ENCODE results near the gene KCNK15.
A peak's percentile ranks its signal among the peaks of the same experiment; 100 is the strongest.

Gene KCNK15

DNA sequence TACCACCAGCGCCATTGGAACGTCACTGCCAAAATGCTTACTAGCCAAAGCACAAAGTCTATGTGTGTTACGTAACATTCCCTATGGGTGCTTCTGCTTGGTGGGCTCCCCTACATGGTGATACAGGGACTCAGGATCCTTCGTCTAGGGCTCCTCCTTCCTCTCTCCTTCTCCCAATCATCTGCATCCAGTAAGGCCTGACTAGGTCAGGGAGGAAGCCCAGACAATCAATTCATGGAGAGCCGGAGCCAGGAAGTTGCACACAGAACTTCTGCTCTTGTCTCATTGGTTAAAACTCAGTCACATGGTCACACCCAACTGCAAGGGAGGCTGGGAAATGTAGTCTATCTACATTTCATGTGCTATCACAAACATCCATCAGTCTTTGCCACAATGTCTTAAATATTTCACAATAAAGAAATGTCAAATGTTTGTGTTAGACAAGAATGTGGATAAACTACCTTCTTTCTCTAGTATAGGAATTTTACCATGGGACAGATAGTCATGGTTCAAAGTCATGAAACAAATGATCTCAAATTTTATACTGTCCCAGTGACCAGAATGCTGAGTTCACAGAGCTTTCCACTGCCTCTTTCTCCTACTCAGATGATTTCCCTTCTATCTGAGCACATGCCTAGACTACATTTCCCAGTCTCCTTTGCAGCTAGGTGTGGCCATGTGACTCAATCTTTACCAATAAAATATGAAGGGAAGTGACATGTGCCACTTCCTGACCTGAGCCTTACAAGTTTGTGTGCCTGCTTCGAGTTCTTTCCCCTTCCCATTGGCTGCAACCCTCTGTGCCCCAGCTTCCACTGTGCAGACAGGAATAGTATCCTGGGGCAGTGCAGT is 9.3 kb upstream of the KCNK15 start:
- peak; percentile 59 for DNase-seq (ENCODE audit: low spot score)

DNA sequence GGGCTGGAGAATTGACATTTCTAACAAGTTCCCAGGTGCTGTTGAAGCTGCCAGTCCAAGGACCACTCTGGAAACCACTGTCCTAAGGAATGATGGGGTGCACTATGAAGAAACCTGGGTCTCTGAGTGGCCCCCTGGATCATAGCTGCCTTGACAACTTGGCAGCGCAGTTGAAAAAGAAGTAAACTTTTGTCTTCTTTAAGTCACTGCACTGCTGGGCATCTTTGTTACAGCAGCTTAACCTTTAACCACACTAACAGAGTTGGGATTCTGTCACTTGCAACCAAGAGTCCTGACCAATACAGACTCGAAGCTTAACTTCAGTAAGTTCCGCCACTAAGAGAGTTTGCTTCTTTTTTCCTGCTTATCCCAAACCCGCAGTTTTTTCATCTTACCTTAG is 8.5 kb upstream of the KCNK15 start:
- DNase-seq (ENCODE audit: low spot score), result no peak

DNA sequence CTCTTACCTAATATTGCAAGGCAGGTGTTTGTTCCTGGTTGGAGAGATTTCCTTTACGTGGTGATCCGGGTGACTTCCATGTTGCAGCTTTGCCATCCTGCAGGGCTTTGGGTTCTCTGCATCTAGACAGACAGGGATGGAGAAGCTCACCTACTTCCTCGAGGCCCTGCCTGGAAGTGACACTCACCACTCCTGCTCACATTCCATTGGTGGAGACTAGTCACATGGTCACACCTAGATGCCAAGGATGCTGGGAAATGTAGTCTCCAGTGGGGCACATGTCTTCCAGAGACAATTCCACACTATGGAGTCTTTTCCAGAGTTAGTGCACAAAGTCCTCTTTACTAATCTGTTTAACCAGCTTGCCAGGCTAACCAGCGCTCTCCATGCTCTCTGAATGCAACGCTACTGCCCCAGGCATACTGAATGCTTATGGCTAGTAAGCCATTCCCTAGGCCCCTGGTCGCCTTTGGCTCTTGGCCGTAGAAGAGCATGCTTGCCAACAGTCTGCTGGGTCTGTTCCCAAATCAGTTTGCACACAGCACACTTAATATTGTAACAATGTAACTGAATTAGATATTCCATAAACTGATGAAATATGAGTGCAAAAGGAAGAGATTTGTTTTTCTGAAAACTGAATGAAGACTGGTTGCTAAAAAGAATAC is 6.7 kb upstream of the KCNK15 start:
- peak; percentile 71 for DNase-seq (ENCODE audit: low spot score)

DNA sequence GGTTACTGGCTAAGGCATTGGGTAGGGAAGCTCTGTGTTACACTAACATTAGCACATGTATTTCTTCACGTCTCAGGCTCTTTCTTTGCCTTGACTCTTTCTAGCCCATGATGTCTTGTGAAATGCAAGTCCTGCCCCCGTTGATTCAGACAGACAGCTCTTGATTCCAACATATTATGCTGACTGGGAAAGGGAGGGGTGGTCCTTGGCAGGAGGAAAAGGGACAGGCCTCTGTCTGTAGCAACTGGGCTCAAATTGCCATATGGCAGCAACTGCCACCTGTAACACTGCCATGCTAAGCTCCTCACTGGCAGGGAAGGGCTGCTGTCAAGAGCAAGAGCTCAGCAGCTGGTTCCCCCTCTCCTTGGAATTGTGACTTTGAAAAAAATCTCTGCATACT is 5.7 kb upstream of the KCNK15 start:
- DNase-seq (ENCODE audit: low spot score), result no peak

DNA sequence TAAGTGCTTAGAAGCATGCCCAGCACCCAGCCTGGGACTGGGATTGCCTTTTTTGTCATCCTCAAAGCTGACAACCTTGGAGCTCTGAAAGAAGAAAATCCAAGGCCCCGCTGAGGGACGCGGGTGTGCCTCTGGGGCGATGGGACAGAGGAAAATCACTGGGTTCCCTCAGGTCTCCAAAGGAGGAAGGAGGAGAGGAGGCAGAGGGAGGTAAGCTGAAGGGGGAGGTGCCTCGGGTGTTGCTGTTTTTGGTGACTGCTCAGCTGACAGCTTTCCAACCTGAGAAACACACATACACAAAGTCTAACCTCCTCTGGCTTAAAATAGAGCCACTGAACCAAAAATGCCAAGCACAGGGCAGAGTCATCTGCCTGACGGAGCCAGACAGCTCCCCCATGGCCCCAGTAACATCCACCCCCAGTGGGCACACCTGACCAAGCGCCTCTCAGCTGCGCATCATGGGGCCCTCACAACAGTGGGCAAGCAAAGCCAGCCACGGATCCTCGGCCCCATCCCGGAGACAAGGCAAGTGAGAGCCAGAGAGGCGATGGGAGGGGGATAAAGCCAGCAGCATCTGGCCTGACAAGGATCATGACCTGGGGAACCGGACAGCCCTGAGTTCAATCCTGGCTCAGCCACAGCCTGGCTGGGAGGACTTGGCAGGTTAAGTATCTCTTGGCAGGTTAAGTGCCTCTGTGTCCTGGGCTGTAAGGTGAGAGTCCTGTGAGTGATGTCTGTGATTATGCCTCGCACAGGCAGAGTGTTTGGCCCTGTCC is 3.2 kb upstream of the KCNK15 start:
- DNase-seq (ENCODE audit: low spot score), result no peak

DNA sequence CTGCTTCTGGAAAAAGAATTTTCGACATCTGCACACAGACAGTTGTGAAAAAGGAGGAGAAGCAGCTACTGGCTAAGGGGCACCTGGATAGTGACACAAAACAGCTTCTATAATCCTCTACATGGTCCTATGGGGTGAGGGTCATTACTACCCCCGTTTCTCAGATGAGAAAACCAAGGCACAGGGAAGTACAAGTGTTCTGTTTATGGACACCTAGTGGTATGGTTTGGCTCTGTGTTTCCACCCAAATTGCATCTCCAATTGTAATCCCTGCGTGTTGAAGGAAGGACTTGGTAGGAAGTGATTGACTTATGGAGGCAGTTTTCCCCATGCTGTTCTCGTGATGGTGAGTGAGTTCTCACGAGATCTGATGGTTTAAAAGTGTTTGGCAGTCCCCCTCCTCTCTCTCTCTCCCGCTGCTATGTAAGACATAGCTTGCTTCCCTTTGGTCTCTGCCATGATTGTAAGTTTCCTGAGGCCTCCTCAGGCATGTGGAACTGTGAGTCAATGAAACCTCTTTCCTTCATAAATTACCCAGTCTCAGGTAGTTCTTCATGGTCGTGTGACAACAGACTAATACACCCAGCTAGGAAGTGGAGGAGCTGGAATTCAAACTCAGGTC is 2.5 kb upstream of the KCNK15 start:
- DNase-seq (ENCODE audit: low spot score), result no peak

DNA sequence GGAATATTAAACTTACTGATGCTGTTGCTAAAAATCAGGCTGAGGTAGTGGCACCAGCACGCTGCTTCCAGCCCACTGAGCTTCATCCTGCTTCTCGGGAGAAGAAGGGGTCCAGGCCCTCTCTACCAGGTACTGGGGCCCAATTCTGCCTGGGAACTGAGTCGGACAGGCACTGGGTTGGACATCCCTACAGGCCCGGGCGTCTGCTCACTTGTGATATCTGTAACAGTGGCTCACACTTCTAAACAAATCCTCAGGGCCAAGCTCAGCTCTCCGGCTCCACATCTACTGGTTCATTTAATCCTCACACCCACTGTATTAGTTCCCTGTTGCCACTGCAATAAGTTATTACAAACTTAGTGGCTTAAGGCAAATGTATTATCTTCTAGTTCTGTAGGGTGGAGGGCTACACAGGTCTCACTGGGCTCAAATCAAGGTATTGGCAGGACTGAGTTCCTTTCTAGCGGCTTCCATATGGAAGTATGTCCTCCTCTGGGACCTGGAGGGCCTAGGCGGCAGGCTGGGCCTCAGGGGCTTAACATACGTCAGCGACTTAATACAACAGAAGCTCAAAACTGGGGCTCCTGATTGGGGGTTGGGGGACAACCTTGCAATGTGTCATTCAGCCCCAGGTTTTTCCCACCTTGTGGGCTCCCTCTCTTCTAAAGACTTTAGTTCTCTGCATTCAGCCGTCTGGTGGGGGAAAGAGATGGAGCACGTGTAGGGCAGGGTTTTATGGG is 1.6 kb upstream of the KCNK15 start:
- DNase-seq (ENCODE audit: low spot score), result no peak

DNA sequence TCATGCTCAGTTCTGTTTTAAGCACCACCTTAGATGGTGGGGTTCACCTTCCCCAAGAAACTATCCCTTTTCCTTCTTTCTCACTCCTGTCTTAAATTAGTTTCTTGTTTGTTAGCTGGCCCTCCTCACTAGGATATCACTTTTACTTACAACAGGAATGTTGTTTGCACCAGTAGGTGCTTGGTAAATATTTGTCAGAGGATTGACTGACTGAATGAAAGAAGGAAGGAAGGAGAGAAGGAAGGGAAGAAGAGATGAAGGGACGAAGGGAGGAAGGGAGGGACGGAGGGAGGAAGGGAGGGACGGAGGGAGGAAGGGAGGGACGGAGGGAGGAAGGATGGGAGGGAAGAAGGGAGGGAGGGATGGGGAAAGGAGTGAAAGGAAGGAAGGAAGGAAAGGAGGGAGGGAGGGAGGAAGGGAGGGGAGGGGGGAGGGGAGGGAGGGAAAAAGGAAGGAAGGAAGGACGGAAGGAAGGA is 505 bp upstream of the KCNK15 start:
- DNase-seq (ENCODE audit: low spot score), result no peak

DNA sequence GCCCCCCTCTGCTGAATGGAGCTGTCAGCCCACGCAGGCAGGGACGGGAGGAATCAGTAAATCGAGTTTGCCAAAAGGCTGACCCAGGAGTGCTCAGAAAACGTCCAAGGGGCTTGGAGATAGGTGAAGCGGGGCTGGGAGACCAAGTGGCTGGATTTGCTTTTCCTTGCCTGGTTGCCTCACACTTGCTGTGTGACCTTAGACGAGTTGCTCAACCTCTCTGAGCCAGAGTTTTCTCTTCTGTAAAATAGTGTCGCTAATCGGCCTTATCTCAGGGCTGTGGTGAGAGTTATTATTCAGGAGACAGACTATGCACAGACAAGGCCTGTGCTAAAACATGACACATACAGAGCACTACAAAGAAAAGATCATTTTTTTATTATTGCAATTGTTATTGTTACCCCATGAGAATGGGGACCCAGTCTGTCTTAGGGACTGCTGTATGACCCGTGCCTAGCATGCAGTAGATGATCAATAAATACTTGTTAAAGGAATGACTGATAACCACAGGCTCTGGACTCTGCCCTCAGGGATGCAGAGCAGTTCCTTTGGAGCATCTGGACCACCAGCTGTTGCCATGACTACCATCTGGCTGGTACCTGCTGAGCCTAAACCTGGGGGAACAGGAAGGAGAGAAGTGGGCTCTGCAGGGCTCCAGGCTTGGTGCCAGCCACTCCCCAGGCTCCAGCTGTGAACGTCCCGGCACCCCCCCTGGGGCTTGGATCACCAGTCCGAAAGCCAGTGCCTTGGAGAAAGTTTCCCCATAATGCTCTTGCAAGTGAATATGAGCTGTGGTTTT is 901 bp downstream of the KCNK15 start:
- DNase-seq (ENCODE audit: low spot score), result no peak

DNA sequence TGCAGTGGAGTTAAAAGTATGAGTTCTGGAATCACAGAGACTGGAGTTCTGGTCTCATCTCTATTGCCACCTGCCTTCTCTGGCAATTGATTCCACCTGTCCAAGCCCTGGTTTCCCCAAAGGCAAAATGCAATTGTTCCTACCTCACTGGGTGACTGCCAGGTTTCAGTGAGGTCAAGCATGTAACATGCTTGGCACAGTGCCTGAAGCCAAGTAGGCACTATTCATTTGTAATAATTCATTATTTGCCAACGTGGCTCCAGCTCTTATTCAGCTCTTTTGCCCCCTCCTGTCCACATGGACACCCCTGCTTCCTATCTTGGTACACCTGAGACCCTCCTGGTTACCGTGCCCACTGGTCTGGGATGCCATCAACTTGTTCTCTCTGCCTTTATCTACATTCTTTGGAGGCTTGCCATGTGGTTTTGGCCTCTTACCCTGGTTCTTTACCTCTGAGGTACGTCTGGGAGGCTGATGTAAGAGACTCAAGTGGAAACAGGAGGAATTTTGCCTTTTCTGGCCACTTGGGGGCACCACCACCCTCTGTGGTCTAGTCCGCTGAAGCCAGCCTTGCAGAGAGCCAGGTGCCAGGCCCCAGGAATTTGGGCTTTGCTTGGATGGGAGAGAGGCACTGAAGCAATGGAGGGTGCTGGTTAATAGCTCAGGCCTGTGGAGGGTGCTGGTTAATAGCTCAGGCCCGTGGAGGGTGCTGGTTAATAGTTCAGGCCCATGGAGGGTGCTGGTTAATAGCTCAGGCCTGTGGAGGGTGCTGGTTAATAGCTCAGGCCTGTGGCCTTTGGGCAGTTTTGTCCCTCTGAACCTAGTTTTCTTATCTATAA is 1.7 kb downstream of the KCNK15 start:
- peak; percentile 65 for DNase-seq (ENCODE audit: low spot score)

DNA sequence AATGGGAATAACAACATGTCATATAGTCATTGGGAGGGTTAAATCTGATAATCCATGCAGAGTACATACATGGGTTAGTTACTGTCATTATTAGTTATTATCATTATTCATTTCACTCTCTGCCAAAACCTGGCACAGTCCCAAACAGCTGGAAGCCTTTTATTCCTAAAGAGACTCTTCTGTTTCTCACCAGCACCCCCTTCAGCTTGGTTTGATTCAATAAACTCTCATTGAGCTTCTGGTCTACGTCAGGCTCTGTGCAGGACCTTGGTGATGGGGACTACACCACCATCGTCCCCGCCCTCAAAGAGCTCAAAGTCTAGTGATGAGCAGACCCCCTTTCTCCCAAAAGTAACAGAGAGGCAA is 2.3 kb downstream of the KCNK15 start:
- DNase-seq (ENCODE audit: low spot score), result no peak

DNA sequence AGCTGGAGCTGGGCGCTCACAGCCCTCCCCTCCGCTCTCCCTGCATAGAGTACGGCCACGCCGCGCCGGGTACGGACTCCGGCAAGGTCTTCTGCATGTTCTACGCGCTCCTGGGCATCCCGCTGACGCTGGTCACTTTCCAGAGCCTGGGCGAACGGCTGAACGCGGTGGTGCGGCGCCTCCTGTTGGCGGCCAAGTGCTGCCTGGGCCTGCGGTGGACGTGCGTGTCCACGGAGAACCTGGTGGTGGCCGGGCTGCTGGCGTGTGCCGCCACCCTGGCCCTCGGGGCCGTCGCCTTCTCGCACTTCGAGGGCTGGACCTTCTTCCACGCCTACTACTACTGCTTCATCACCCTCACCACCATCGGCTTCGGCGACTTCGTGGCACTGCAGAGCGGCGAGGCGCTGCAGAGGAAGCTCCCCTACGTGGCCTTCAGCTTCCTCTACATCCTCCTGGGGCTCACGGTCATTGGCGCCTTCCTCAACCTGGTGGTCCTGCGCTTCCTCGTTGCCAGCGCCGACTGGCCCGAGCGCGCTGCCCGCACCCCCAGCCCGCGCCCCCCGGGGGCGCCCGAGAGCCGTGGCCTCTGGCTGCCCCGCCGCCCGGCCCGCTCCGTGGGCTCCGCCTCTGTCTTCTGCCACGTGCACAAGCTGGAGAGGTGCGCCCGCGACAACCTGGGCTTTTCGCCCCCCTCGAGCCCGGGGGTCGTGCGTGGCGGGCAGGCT is 4.6 kb downstream of the KCNK15 start:
- peak; percentile 15 for DNase-seq (ENCODE audit: low spot score)

DNA sequence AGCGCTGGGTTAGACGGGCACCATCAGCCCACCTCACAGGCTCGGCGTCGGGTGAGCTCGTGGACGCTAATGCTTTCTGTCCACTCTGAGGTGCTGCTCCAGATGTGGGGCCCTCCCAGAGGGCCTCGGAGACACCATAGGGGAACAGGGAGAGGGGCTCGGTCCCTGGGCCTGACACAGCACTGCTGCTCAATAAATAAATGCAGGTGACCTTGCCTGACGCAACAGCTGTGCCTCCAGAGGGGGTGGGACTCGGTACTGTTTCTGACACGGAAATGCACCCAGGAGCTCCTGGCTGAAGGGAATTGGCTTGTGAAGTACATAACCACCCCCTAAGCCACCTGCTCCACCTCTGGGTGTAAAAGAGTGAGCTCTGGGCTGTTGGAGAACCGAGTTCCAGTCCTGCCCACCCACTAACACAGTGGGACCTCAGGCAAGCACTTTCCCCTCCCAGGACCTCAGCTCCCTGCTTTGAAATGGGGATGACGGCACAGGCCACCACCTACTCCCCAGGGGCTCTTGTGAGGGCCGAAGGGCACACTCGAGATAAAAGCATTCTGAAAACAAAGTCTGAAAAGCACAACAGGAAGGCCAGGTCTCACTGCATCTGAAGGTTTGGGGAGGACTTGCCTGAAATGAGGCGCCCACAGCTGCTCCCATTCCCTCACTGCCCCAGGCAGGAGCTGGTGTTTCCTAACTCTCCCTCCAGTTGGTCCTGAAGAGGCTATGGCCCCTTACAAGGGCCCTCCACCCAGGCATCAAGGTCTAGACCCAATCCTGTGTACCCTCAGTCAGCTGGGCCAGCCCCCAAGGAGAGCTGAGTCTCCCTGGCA is 6.7 kb downstream of the KCNK15 start:
- no peak for DNase-seq (ENCODE audit: low spot score)

DNA sequence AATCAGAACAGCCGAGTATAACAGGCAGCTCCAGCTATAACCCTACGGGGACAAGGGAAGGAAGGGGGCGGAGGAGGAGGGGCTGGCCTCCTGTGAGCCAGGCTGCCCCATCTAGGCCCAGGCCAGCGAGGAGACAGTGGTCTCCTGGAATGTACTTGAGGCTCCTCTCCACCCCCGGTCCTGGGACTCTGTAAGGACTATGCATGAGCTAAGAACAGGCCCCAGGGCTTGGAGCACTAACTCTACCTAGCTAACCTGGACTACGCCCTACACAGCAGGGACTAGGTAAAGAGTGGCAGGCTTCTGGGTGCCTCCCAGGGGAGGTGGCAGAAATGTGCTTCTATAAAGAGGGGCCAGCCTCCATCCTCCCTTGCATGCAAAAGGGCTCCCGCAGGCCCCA is 8.9 kb downstream of the KCNK15 start:
- DNase-seq (ENCODE audit: low spot score), result no peak

DNA sequence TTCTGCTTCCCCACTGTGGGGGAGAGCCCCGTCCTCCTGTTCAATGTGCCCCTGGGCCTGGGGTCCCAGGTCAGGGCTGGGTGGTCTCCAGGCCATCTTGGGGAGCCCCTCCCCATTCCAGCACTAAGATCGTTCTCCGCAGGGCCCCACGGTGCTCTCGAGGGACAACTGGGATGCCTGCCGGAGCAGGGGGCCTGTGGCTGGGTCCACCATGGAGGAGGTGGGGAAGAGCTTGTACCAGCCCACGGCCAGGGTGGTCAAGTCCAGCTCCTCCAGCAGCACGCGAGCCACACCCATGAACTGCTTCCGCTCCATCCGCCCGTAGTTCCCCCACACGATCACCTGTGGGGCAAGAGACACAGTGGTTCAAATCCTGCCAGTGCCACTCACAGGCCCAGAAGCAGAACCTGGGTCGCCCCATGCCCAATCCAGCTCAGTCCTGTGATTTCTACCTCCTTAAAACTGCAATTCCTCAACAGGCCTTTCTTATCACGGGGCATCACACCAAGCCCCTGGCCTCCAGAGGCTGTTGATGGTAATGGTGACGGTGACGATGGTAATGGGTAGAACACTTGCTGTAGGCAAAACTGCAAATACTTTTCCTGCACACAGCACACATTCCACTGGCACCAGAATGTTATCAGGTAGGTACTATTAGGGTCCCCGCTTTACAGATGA is 10.5 kb downstream of the KCNK15 start:
- no peak for DNase-seq (ENCODE audit: low spot score)

DNA sequence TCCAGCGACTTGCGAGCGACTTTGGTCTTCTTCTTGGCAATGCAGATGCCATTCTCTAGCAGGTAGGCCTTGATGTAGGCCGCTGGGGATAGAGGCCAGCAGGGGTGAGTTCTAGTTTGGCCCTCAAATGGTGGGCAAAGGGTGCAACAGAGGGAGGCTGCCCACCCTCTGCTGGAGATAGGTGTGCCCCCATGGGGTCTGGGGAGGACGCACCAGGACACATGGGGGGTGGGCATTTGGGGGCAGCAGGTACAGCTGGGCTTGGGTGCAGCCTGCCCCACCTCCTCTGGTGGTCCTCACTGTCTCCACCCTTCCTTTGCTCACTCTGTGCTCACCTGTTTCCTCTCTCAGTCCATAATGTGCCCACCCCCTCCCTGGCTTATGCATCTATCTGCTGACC is 11.3 kb downstream of the KCNK15 start:
- DNase-seq (ENCODE audit: low spot score), result no peak

DNA sequence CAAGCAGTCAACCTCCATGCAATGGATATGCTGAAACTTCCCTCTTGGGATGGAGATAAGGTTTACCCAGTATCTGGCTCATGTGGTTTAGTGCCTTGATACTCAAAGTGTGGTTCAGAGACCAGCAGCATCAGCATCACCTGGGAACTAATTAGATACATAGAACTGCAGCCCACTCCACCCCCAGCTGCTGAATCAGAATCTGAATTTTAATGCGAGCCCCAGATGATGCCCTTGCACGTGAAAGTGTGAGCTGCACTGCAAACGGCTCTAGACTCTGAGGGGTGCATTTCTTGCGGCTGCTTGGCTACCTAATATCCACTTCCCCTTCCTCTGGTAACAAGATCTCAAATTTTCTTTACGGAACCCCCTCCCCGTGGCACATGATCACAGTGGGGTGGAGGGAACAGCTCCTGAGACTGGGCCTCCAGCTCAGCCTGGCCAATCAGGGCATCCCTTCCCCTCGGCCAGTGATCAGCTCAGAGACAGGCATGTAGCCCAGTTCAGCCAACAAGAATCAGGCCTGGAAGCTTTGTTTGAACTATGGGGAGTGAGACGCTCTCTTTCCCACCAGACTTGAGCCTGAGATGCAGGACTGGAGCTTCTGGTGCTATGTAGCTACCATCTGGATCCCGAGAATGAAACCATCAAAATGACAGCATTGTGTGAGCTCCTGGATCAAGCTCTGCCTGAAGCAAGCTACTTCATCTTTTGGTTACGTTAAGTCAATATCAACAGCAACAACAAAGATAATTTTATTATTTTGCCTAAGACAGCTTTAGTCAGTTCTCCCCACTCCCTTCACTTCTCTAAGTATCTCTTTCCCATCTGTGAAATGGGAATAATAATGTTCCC is 12.8 kb downstream of the KCNK15 start:
- DNase-seq (ENCODE audit: low spot score), result no peak
